ENCODE results near the gene SMYD5. TPM values are rescaled to one million over a fixed set of nuclear protein-coding genes. Genes with fewer than 3 reads are reported as not detected.

Gene SMYD5
- total and polyA plus RNA-seq, 2 donors (not counting 3 experiments of a cell fraction or from before 2014, with no cell fraction given): 16.2 to 31.7 TPM

DNA sequence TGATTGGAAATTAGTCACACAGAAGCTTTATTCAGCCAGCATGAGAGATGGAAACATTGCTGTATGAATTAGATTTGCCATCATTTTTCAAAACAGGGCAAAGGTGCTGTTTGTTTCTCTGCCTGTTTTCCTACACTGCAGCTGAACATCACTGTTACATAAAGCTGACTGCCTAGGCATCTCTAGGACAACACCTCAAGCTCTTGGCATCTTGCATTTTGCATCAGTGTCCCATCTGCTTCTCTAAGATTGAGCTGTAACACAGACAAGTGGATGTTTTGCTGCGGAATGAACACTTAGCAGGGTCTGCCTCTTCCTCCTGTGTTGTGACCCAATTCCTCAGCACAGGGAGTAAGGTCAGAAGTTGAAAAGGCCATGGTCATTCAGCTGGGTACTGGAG, 24.9 kb downstream of the SMYD5 start:
- H3K9me3 ChIP-seq (replicated peaks; ENCODE audit: control insufficient read depth, insufficient read depth, low read length): no peaks in the 10 kb centered on the region
- no TSS peak for BruUV-seq (replicated peaks)
- no peak overlapping the region for H3K4me3 ChIP-seq (replicated peaks in 1 of 3; ENCODE audit: insufficient read depth in 1 of 3, low read depth in 1 of 3, low read length in 3 of 3)
- H3K4me1 ChIP-seq (ENCODE audit: control insufficient read depth, extremely low read depth, insufficient read depth, low read length): peaks cover 29% of the 10 kb centered on the region
- dilution Hi-C loops (cut with MboI; ENCODE audit: extremely low pct_ligation_motif_present, low sequenced_read_pairs) (no loop called here), intact Hi-C loops (cut with micrococcal nuclease) (no loop called here)
- ChIA-PET CTCF (interaction anchor here (1.0 to 2.0 kb wide), 4 partner anchors 21 to 62 kb away, joined by 3 to 6 read pairs (median 5); no protein-coding TSS in a partner anchor), POLR2A (no interaction called here)
- no peaks in the 10 kb centered on the region for H3K9me1 ChIP-seq (replicated peaks; ENCODE audit: control insufficient read depth, extremely low read depth, insufficient read depth, low read length)
- H3K27me3 ChIP-seq (ENCODE audit: control insufficient read depth in 2 of 2, insufficient read depth in 2 of 2, low read length in 2 of 2): no peaks in the 10 kb centered on the region
- H3K79me2 ChIP-seq (ENCODE audit: control insufficient read depth, insufficient read depth, low read length): peaks cover 85% of the 10 kb centered on the region
- TF ChIP-seq FOS (IDR thresholded peaks at IDR 0.05; ENCODE audit: borderline replicate concordance, insufficient read depth, low read length): no peak
- TF ChIP-seq GATA2 (IDR thresholded peaks at IDR 0.05; ENCODE audit: insufficient read depth, insufficient read length, low read depth, low read length): no peak
- TF ChIP-seq JUN (IDR thresholded peaks at IDR 0.05; ENCODE audit: borderline replicate concordance, insufficient read depth, insufficient read length, low read depth): no peak
- no peak for TF ChIP-seq POLR2AphosphoS5 (IDR thresholded peaks at IDR 0.05; ENCODE audit: insufficient read depth, low read depth, low read length)
- H3K9ac ChIP-seq (replicated peaks; ENCODE audit: extremely low read depth, insufficient read depth, low read length): no peak overlapping the region
- DNase-seq (ENCODE audit: low read depth, low spot score) (peak; percentile 18), FAIRE-seq (no peak)
- peak overlapping the region; percentile 14 for H3K4me2 ChIP-seq (ENCODE audit: insufficient read depth, low read length)
- no peak overlapping the region for H2AFZ ChIP-seq (ENCODE audit: low read depth, low read length)
- H3K27ac ChIP-seq (ENCODE audit: insufficient read depth, low read depth, low read length): peak overlapping the region; percentile 88
- peaks cover 2 to 22% of the 10 kb centered on the region in 2 experiments for H3K36me3 ChIP-seq (ENCODE audit: control insufficient read depth in 2 of 2, extremely low read depth in 1 of 2, insufficient read depth in 2 of 2, low read length in 2 of 2)
- H4K20me1 ChIP-seq (replicated peaks; ENCODE audit: control insufficient read depth, extremely low read depth, insufficient read depth, low read length): peaks cover 2% of the 10 kb centered on the region

- intact Hi-C loops (cut with micrococcal nuclease) (no loop called here), dilution Hi-C loops (cut with MboI; ENCODE audit: extremely low pct_ligation_motif_present, low sequenced_read_pairs) (no loop called here)
- Histone ChIP-seq H3K4me2 (ENCODE audit: insufficient read depth, low read length) (peak overlapping the region; percentile 48), H2AFZ (ENCODE audit: low read depth, low read length) (no peak overlapping the region), H3K9me3 (replicated peaks; ENCODE audit: control insufficient read depth, insufficient read depth, low read length) (no peaks in the 10 kb centered on the region), H3K27ac (ENCODE audit: insufficient read depth, low read depth, low read length) (peak overlapping the region; percentile 88), H3K4me3 (replicated peaks in 1 of 3; ENCODE audit: insufficient read depth in 1 of 3, low read depth in 1 of 3, low read length in 3 of 3) (no peak overlapping the region), H3K27me3 (ENCODE audit: control insufficient read depth in 2 of 2, insufficient read depth in 2 of 2, low read length in 2 of 2) (no peaks in the 10 kb centered on the region), H3K4me1 (ENCODE audit: control insufficient read depth, extremely low read depth, insufficient read depth, low read length) (peaks cover 29% of the 10 kb centered on the region), H3K9me1 (replicated peaks; ENCODE audit: control insufficient read depth, extremely low read depth, insufficient read depth, low read length) (no peaks in the 10 kb centered on the region), H3K9ac (replicated peaks; ENCODE audit: extremely low read depth, insufficient read depth, low read length) (peak overlapping the region; percentile 41), H3K79me2 (ENCODE audit: control insufficient read depth, insufficient read depth, low read length) (peaks cover 83% of the 10 kb centered on the region), H4K20me1 (replicated peaks; ENCODE audit: control insufficient read depth, extremely low read depth, insufficient read depth, low read length) (peaks cover 2% of the 10 kb centered on the region), H3K36me3 (ENCODE audit: control insufficient read depth in 2 of 2, extremely low read depth in 1 of 2, insufficient read depth in 2 of 2, low read length in 2 of 2) (peaks cover 10 to 30% of the 10 kb centered on the region in 2 experiments)
- DNase-seq (ENCODE audit: low read depth, low spot score) (peak; percentile 77), FAIRE-seq (peak; percentile 65)
- TF ChIP-seq JUN (IDR thresholded peaks at IDR 0.05; ENCODE audit: borderline replicate concordance, insufficient read depth, insufficient read length, low read depth) (peak; percentile 59), MAX (IDR thresholded peaks at IDR 0.05; ENCODE audit: insufficient read depth, insufficient read length) (no peak), FOS (IDR thresholded peaks at IDR 0.05; ENCODE audit: borderline replicate concordance, insufficient read depth, low read length) (peak; percentile 45), MYC (IDR thresholded peaks at IDR 0.05; ENCODE audit: low read depth, low read length) (no peak)
- TF ChIP-seq, protein P1, sequence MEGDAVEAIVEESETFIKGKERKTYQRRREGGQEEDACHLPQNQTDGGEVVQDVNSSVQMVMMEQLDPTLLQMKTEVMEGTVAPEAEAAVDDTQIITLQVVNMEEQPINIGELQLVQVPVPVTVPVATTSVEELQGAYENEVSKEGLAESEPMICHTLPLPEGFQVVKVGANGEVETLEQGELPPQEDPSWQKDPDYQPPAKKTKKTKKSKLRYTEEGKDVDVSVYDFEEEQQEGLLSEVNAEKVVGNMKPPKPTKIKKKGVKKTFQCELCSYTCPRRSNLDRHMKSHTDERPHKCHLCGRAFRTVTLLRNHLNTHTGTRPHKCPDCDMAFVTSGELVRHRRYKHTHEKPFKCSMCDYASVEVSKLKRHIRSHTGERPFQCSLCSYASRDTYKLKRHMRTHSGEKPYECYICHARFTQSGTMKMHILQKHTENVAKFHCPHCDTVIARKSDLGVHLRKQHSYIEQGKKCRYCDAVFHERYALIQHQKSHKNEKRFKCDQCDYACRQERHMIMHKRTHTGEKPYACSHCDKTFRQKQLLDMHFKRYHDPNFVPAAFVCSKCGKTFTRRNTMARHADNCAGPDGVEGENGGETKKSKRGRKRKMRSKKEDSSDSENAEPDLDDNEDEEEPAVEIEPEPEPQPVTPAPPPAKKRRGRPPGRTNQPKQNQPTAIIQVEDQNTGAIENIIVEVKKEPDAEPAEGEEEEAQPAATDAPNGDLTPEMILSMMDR (IDR thresholded peaks at IDR 0.05; ENCODE audit: extremely low read depth in 1 of 2, insufficient read depth in 1 of 2, low read depth in 1 of 2, low read length in 2 of 2): no peak
- no TSS peak for BruUV-seq (replicated peaks)
- POLR2A ChIA-PET: no interaction called here
- CTCF ChIA-PET: interaction anchor here (0.7 to 2.0 kb wide), 2 partner anchors 20 to 27 kb away, joined by 3 to 6 read pairs; no protein-coding TSS in a partner anchor
These were observed 25.7 kb downstream of the SMYD5 start for GRCh38 chr2:73239776-73240175.
